Right renal pelvis (tissue), 4 donors: ENCODE results near the gene R3HDM2. TPM values are rescaled to one million over a fixed set of nuclear protein-coding genes. Genes with fewer than 3 reads are reported as not detected.
"Not testable (repeated sequence)": the region's sequence is repeated elsewhere in the genome, so short reads cannot be mapped to it uniquely, and the experiment has no call there.

Experiments used
- DNase-seq, 4 donors: peaks; one replicate each; pipeline ENCODE4 v3.0.0-alpha.2; 2013; ENCODE audit warnings: low read depth in 4 of 4, low spot score in 3 of 4, missing footprints in 1 of 4
- polyA plus RNA-seq, 4 donors: library from polyadenylated mRNA; unstranded; fragments of 120-200 nt; gene quantifications; one replicate each; pipeline ENCODE4 v1.2.1, GENCODE V29; 2013; ENCODE audit not compliant: insufficient read length in 4 of 4

R3HDM2 gene
- polyA plus RNA-seq, 4 donors, result 59.0 to 88.3 (median 69.8) TPM

DNA sequence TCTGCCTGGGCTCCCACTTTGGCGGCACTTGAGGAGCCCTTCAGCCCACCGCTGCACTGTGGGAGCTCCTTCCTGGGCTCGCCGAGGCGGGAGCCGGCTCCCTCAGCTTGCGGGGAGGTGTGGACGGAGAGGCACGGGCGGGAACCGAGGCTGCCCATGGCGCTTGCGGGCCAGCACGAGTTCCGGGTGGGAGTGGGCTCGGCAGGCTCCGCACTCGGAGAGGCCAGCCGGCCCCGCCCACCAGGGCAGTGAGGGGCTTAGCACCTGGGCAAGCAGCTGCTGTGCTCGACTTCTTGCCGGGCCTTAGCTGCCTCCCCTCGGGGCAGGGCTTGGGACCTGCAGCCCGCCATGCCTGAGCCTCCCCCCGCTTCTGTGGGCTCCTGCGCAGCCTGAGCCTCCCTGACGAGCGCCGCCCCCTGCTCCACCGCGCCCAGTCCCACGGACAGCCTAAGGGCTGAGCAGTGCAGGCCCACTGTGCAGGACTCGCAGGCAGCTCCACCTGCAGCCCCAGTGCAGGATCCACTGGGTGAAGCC is 44.6 kb downstream of the R3HDM2 start:
- DNase-seq, result no peak

DNA sequence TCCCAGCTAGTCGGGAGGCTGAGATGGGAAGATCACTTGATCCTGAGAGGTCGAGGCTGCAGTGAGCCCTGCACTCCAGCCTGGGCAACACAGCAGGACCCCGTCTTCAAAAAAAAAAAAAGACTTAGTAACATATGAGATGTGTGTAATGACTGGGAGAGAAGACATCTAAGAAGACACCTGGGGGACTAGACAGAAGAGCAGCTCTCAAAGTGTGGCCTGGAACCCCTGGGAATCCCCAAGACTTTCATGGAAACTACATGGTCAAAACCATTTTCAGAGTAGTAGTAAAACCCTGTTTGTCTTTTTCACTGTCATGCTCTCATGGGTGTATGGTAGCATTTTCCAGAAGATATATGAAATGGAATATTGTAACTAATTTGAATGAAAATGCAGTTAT is 45.3 kb downstream of the R3HDM2 start:
- DNase-seq, result no peak

DNA sequence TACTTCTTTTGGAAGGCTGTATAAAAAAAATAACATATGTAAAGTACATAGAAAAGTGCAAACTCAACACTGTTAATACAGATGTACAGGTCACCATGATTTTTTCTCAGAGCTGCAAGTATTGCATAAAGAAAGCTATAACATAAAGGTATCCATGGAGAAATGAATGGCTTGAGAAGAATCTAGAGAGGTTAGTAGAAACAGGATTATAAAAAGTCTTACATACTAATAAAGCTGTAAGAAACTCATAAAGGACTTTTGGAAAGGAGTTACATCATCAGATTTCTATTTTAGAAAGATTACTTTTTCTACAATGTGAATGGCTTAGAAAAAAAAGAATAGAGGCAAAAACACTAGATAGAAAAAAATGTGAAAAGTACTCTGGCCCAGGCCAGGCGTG is 46.4 kb downstream of the R3HDM2 start:
- DNase-seq, result no peak

DNA sequence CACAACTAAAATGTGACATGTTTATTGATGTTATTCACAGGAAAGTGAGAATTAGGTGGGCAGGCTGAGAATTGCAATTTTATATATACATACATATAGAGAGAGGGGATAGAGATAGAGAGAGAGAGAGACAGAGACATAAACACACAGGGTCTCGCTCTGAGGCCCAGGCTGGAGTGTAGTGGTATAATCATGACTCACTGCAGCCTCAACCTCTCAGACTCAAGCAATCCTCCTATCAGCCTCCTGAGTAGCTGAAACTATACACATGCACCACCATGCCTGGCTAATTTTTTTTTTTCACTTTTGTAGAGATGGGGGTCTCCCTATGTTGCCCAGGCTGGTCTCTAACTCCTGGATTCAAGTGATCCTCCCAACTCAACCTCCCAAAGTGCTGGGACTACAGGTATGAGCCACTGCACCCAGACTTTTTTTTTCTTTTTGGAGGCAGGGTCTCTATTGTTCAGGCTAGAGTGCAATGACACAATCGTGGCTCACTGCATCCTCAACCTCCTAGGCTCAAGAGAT is 49.1 kb downstream of the R3HDM2 start:
- no peak for DNase-seq

DNA sequence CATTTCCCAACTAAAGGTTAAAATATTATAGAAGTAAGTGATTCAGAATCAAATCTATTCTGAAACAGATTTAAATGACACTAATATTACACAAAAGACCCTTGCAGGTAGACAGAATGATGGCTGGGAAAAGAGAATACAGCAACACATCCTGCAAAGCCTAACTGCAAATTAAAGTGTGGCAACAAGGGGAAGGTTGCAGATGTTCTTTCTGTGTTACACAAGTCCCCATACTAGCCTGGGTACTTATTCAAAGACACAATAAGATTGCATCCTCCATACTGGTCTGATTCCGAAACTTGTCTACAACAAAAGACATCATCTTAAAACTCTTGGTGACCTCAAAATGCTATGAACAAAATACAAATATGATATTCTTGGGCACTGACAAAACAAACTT is 50.5 kb downstream of the R3HDM2 start:
- DNase-seq, result no peak

DNA sequence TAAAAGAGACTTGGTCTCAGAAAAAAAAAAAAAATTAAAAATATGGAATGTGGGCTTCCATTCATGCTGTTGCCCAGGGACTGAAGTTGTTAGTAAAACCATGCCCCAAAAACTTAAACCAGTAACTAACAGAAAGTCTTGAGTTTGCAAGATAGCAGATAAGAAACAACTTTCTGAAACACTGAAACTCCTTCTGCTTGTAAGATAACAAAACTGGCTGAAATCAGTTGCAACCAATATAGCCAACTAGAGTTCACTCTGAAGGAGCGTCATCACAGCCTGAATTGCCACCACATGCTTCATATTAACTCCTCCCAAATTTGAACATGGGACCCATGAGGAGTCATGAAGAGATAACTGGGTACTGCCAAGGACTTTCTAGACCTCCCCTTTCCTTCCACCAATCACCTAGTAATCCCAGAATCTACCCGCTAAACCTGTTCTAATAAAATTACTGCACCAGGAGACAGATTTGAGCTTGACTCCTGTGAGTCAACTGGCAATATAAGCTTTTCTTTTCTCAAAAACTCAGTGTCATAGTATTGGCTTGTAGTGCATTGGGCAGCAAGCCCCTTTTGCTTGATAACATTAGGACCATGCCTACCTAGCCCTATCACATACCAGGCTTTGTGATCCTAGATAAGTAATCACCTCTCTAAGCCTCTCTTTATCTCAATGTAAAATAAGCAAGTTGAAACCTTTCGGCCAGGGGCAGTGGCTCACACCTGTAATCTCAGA is 53.6 kb downstream of the R3HDM2 start:
- no peak for DNase-seq

DNA sequence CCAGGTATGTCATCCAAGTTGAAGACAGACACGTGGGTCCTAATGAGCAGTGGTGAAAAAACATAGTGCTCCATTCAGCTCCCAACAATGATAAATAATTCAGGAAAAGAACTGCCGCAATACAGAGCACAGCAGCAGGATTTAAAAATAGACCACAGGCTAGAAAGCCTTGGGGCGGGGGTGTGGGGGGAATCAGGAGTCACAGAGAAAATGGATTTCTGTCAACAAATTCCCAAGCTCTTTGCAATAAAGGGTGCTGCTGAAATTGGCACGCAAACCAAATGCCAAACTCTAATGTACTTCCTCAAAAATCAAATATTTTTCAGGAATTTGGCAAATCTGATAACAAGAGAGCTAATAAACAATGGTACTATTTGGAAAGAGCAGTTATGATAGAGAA is 58.6 kb downstream of the R3HDM2 start:
- no peak for DNase-seq

DNA sequence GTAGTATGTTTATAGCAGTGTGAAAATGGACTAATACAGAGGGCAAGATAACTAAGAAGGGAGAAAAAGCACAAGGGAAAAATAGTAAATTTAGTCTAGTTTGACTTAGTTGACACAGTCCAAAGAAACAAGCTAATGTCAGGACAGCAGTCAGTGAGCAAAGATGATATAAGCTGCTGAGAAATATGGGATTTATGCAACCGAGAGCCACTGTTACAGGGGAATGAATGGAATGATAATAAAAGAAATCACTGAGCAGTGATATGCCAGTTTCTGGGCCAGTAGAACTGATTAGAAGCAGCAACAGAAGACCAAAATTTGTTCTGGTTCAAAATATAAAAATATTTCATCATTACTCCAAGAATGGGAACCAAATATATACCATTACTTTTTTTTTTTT is 60.1 kb downstream of the R3HDM2 start:
- DNase-seq, result no peak

DNA sequence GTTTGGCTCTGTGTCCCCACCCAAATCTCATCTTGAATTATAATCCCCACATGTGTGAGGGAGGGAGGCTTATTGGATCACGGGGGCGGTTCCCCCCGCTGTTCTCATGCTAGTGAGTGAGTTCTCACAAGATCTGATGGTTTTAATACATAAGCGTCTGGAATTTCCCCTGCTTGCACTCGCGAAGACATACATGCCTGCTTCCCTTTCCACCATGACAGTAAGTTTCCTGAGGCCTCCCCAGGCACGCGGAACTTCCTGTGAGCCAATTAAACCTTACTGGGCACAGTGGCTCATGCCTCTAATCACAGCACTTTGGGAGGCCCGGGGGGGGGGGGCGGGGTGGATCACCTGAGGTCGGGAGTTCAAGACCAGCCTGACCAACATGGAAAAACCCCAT is 60.8 kb downstream of the R3HDM2 start:
- no peak for DNase-seq

DNA sequence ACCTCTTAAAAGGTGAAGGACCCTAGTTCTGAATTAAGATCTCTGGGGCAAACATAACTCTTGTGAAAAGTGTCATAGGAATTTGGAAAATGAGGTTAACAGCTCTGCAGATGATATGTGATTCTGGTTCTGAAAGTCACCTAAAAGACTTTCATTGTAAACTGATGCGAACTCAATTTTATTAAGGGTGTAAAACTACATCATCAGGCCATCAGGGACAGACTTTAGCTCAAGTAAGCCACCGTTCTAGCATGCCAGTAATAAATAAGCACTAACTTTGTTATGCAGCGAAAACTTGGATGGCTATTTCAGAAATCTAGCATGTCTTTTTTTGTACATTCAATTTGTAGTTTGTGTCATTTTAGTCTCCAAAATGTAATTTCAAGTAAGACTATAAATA is 61.6 kb downstream of the R3HDM2 start:
- DNase-seq, result no peak

DNA sequence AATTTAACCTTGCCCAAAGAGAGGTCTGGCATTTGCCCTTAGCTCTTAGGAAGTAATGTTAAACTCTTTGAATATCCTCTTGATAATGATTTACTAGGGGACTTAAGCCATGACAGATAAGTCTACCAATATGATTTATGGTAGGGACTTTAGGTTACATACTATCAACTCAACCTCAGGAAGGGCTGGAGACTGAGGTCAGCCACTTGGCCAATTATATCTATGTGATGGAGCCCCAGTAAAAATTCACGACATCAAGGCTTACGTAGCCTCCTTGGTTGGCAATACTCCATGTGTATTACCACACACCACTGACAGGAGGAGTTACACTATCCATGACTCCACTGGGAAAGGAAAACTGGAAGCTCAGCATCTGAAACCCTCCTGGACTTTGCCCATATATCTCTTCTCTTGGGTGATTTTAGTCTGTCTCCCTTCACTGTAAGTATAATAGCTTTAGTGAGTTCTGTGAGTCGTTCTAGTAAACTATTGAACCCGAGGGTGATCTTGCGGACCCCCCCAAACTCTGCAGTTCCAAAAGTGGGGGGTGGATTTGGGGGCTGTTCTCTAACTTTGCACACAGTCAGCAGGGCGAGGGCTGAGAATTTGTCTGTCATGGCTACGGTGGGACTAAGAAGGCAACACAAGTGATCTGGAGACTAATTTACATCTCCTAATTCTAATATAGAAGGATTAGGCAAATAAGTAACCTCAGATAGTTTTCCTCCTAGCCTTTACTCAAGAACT is 62.3 kb downstream of the R3HDM2 start:
- DNase-seq, result peak in 2 of 4 donors; percentile 11 to 14

DNA sequence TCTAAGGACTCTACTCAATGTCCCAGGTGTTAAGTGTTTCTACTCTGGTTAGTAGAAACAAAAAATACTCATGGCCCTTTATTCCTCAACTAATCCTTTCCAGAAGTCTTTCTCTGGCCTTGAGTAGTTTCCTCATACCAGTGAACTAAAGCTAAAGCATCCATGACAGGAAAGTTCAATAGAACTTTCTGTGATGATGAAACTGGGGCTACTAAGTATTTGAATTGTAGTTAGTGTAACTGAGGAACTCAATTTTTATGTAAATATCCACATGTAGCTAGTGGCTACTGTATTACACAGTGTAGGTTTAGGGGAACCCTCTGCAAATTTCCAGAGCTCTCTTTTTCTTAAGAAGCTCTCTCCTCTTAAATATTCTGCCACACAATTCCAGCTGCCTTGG is 63.7 kb downstream of the R3HDM2 start:
- no peak for DNase-seq

DNA sequence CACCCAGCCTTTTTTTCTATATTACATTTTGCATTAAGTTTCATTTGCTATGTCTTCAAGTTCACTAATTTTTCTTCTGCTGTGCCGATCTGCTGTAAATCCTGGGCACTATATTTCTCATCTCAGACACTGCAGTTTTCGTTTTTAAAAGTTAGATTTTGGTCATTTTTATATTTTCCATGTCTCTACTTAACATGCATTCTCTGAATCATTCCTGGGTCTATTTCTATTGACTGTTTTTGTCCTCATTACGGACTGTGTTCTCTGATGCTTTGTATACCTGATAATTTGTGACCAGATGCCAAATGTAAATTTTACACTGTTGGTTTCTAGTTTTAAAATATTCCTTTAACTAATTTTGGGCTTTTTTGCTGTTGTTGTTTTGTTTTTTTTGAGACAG is 64.5 kb downstream of the R3HDM2 start:
- DNase-seq, result no peak

DNA sequence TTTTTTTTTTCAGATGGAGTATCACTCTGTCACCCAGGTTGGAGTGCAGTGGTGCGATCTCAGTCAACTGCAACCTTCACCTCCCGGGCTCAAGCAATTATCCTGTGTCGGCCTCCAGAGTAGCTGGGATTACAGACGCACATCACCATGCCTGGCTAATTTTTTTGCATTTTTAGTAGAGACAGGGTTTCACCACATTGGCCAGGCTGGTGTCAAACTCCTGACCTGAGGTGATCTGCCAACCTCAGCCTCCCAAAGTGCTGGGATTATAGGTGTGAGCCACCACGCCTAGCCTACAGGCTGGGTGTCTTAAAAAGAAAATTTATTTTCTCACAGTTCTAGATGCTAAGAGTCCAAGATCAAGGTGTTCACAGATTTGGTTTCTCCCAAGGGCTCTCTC is 66.7 kb downstream of the R3HDM2 start:
- not testable (repeated sequence) for DNase-seq

DNA sequence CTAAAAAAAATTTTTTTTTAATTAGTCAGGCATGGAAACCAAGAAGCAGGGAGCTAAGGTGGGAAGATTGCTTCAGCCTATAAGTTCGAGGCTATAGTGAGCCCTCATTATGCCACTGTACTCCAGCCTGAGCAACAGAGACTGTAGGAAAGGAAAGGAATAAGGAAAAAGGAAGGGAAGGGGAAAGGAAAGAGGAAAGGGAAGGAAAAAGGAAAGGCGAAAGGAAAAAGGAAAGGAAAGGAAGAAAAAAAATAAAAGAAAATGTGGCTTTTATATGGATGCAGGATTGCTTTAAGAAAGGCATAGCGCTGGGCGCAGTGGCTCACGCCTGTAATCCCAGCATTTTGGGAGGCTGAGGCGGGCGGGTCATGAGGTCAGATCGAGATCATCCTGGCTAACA is 70.4 kb downstream of the R3HDM2 start:
- DNase-seq, result no peak

DNA sequence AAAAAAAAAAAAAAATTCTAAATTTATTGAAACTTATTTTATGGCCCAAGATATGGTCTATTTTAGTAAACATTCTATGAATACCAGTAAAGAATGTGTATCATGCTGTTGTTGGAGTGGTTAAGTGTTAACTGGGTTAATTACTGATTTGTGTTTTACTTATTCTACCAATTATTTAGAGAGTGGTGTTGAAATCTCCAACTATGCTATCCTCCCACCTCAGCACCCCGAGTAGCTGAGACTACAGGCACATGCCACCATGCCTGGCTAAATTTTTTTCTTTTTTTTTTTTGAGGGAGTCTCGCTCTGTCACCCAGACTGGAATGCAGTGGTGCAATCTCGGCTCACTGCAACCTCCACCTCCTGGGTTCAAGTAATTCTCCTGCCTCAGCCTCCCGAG is 72.2 kb downstream of the R3HDM2 start:
- no peak for DNase-seq

DNA sequence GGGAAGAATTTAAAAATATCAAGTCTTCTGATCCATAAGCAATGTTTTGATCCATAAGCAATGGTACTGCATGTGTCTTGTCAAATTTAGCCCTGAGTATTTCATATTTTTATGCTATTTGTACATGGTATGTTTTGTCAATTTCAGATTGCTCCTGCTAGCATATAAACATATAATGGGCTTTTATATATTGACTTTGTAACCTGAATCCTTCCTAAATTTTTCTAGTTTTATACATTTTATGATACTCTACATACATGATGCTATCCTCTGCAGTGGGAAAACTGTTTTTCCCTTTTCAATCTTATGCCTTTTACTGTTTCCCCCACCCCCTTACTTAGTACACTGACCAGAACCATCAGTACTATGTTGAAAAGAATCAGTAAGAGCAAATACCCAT is 75.1 kb downstream of the R3HDM2 start:
- DNase-seq, result no peak

DNA sequence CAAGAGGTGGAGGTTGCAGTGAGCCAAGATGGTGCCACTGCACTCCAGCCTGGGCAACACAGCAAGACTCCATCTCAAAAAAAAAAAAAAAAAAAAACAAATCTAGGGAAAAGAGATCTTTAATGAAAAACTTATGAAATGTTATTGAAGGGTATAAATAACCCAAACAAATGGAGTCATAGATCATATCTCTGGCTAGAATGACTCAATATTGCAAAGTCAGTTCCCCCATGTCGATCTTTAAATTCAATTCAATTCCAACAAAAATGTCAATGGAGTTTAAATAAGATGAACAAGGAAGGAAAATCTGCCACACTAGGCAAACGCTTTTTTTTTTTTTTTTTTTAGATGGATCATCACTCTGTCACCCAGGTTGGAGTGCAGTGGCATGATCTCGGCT is 78.7 kb downstream of the R3HDM2 start:
- no peak for DNase-seq

DNA sequence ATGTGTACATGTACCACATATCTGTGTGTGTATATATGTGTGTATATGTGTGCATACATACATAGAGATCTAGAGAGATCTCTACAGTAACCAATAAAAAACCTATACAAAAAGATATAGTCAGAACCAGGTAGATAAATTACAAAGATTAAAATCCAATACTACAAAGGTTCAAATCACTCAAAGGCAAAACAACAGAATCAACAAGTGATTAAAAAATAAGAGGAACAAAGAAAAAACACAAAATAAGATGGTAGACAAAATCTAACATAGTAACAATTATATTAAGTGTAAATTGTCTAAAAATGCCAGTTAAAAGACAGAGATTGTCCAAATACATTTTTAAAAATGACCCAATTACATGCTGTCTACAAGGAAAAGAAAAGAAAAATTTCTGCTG is 83.6 kb downstream of the R3HDM2 start:
- no peak for DNase-seq

DNA sequence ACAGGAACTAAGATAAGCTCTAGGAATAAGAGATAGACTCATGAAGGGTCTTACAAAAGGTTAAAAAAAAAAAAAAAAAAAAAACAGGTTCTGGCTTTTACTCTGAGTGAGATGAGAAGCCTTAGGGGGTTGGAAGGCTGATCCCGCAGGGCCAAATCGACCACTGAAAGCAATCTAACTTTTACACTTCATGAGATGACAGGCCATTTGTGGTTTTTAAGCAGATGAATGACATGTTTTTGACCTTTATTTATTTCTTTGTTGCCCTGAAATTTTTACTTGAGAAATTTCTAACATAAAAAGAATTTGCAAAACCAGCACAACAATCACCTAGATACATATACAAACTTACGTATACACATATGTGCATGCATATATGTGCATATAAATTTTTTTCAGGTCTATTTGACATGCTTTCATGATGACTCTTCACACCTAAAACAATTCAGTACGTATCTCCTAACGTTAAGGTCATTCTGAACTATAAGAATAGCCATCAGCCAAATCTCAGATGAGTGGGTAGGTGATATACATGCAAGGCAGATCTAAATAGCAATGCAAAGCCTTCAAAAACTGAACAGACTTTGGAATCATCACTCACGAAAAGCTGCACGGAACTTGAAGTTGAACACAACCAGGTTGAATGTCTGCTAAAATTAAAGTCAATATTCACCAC is 87.0 kb downstream of the R3HDM2 start:
- DNase-seq, result no peak

DNA sequence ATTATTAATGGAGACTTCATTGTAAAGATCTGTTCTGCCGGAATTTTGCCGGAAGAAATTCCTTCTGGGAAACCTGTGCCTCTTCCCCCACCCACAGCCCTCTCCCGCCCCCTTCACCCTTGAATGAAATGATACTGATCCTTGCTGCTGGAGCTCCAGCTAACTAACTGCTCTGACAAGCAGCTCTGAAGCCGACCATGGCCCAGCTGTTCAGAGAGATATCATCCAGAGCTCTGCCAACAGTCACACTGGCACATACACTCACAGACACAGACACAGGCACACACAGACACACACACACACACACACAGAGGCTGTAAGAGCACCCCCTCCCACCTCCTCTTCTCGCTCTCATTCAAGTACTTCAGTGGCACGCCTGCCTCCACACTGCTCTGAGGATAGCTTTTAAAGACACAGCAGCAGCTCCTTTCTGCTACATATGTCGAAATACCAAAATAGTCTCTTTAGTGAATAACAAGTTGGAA is 88.6 kb downstream of the R3HDM2 start:
- DNase-seq, result no peak
